Ascending aorta (tissue), 2 donors: ENCODE results near the gene RALGPS1. TPM values are rescaled to one million over a fixed set of nuclear protein-coding genes. Genes with fewer than 3 reads are reported as not detected.

Experiments used
- DNase-seq, 2 donors: peaks; one replicate each; pipeline ENCODE4 v3.0.0-alpha.2; 2019; ENCODE audit warnings: low spot score in 2 of 2
- H3K27ac ChIP-seq, 2 donors: fragments of 200-600 bp; sonication (generic); one replicate each; pipeline ENCODE4 v1.5.1; 2016 to 2017; ENCODE audit warnings: mild to moderate bottlenecking in 1 of 2
- H3K27me3 ChIP-seq: fragments of 200-600 bp; sonication (generic); one replicate; pipeline ENCODE4 v1.5.1; 2017
- H3K36me3 ChIP-seq, 2 donors: fragments of 200-600 bp; sonication (generic); one replicate each; pipeline ENCODE4 v1.5.1; 2016
- H3K4me1 ChIP-seq, 2 donors: fragments of 200-600 bp; sonication (generic); one replicate each; pipeline ENCODE4 v1.5.1; 2016 to 2017; ENCODE audit warnings: mild to moderate bottlenecking in 1 of 2
- H3K4me3 ChIP-seq, 2 donors: fragments of 200-600 bp; sonication (generic); one replicate each; pipeline ENCODE4 v1.5.1; 2016 to 2017; ENCODE audit warnings: mild to moderate bottlenecking in 1 of 2
- H3K9me3 ChIP-seq, 2 donors: fragments of 200-600 bp; sonication (generic); one replicate each; pipeline ENCODE4 v1.5.1; 2016
- CTCF ChIP-seq, 3 experiments: fragments of 200-600 bp in 2 of 3; fragments of 450-650 bp in 1 of 3; sonication (generic) in 2 of 3; IDR thresholded peaks; one replicate each; pipeline ENCODE4 v1.5.1; 2016 to 2019; ENCODE audit warnings: antibody characterized with exemption in 3 of 3, mild to moderate bottlenecking in 1 of 3, moderate library complexity in 1 of 3
- intact Hi-C: fragments of 100-400 bp; cut with DNase I; formaldehyde crosslinking; loops from one replicate; pipeline ENCODE4 v1.15.1; 2023
- total RNA-seq: library from RNA; depleted of rRNA; stranded (reverse); fragments of >200 nt; gene quantifications from one replicate; pipeline ENCODE4 v1.1.0, GENCODE V29; 2016

Gene RALGPS1
- total RNA-seq, 1 donor from 2014 or later: 9.8 TPM

- no peaks in the 10 kb centered on the region for H3K9me3 ChIP-seq
- H3K36me3 ChIP-seq: no peaks in the 10 kb centered on the region
- TF ChIP-seq CTCF (IDR thresholded peaks at IDR 0.05): no peak
- H3K27ac ChIP-seq: no peak overlapping the region
- DNase-seq: peak in 1 of 2 donors; percentile 55
- H3K4me1 ChIP-seq: peaks cover 15 to 19% of the 10 kb centered on the region in 2 donors
- intact Hi-C loops: no loop called here
- no peak overlapping the region for H3K4me3 ChIP-seq
- H3K27me3 ChIP-seq: no peaks in the 10 kb centered on the region
Measured at GRCh38 chr9:127139775-127140174, 225.2 kb downstream of the RALGPS1 start.

GRCh38 chr9:127140181-127140580 is 225.6 kb downstream of the RALGPS1 start:
- Histone ChIP-seq H3K4me3 (no peak overlapping the region), H3K9me3 (no peaks in the 10 kb centered on the region), H3K4me1 (peaks cover 10 to 15% of the 10 kb centered on the region in 2 donors), H3K27ac (no peak overlapping the region), H3K36me3 (no peaks in the 10 kb centered on the region), H3K27me3 (no peaks in the 10 kb centered on the region)
- TF ChIP-seq CTCF (IDR thresholded peaks at IDR 0.05): no peak
- peak in 1 of 2 donors; percentile 53 for DNase-seq
- intact Hi-C loops: no loop called here

DNA sequence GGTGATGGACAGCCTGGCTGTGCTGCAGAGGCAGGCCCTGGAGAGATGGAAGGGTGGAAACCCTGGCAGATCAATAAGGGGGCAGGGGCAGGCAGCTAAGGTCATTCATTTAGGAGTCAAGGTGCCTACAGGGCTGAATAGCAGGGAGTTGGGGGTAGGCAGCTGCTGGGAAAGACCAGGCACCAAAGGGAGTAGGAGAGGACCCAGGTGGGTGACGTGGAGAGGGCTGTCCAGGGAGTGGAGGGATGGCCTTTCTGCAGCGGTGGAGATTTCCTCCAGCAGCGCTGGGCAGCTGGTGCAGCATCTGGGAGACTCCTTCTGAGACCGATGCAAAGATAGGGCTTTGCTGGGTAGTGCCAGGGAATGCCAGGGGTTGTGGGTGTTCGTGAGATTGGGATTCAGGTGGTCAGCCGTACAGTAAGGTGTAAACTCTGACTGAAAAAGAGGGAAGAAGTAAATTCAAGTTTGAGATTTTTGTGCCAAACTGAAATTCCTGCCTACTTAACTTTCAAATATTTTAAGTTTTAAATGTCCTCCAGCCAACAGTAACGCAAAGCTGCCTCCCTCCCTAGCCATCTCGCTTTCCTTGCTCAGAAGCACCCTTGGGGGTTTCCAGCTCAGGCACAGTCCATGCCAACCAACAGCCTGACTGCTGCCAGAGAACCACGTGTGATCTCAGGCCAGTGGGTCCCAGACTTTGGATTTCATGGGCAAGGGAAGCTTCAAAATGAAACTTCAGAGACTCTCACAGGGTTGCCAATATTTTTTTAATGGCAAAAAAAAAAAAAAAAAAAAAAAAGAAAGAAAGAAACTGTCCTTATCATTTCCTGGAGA is 226.5 kb downstream of the RALGPS1 start:
- Histone ChIP-seq H3K36me3 (no peaks in the 10 kb centered on the region), H3K27ac (no peak overlapping the region), H3K27me3 (no peaks in the 10 kb centered on the region), H3K9me3 (no peaks in the 10 kb centered on the region), H3K4me1 (peaks cover 5 to 8% of the 10 kb centered on the region in 2 donors), H3K4me3 (no peak overlapping the region)
- peak in 1 of 2 donors; percentile 61 for DNase-seq
- TF ChIP-seq CTCF (IDR thresholded peaks at IDR 0.05): no peak
- intact Hi-C loops: no loop called here

GRCh38 chr9:127142291-127142690 is 227.7 kb downstream of the RALGPS1 start:
- Histone ChIP-seq H3K36me3 (no peaks in the 10 kb centered on the region), H3K4me1 (no peaks in the 10 kb centered on the region), H3K27me3 (no peaks in the 10 kb centered on the region), H3K4me3 (no peak overlapping the region), H3K27ac (no peak overlapping the region), H3K9me3 (no peaks in the 10 kb centered on the region)
- no peak for TF ChIP-seq CTCF (IDR thresholded peaks at IDR 0.05)
- intact Hi-C loops: no loop called here
- DNase-seq: peak in 1 of 2 donors; percentile 50

DNA sequence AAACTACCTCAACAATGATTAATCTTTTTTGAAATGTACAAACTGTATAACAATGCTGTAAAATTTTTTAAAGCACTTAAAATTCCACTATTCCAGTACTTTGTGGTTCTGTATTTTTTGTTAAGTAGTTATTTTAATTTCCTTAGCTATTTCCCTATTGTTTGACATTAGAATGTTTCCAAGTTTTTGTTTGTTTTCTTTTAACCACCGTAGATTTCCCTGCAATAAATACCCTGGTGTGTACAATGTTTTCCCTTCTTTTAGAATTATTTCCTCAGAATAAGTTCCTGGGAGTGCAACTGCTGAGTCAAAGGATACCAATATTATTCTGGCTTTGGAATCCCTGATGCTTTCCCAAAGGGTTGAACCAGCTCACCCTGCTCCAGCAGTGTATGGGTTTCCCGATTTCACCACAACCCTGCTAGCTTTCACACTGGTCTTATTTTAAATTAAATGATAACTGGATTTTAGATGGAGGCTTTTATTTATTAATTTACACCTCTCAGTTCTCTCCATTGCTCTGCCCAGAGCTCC is 228.4 kb downstream of the RALGPS1 start:
- DNase-seq: no peak
- H3K27ac ChIP-seq: no peak overlapping the region
- H3K9me3 ChIP-seq: no peaks in the 10 kb centered on the region
- no peaks in the 10 kb centered on the region for H3K36me3 ChIP-seq
- TF ChIP-seq CTCF (IDR thresholded peaks at IDR 0.05): no peak
- H3K4me3 ChIP-seq: no peak overlapping the region
- no peaks in the 10 kb centered on the region for H3K4me1 ChIP-seq
- intact Hi-C loops: no loop called here
- no peaks in the 10 kb centered on the region for H3K27me3 ChIP-seq
